Adrenal gland (tissue), 12 donors: ENCODE measurements around the gene FCHSD2. TPM values are rescaled to one million over a fixed set of nuclear protein-coding genes. Genes with fewer than 3 reads are reported as not detected.

Source experiments
- DNase-seq, 7 donors: peaks; one replicate each; pipeline ENCODE4 v3.0.0-alpha.2; 2019 to 2020
- H3K27ac ChIP-seq, 5 donors: fragments of 200-600 bp; sonication (generic) in 4 of 5; 1 replicate in 3 of 5; 2 replicates in 2 of 5; pipeline versions ENCODE4 v1.5.1 to v1.8.0; 2016 to 2020; ENCODE audit warnings: mild to moderate bottlenecking in 1 of 5
- H3K27me3 ChIP-seq: fragments of 200-600 bp; 2 replicates; pipeline ENCODE4 v1.8.0; 2021
- H3K36me3 ChIP-seq, 2 donors: fragments of 200-600 bp; replicated peaks in 1 of 2; 1 replicate in 1 of 2; 2 replicates in 1 of 2; pipeline versions ENCODE4 v1.5.1 to v1.8.0; 2018 to 2022
- H3K4me1 ChIP-seq, 2 donors: fragments of 200-600 bp; replicated peaks in 1 of 2; 1 replicate in 1 of 2; 2 replicates in 1 of 2; pipeline versions ENCODE4 v1.5.1 to v1.8.0; 2018 to 2021
- H3K4me3 ChIP-seq, 4 donors: fragments of 200-600 bp; sonication (generic) in 3 of 4; one replicate each; pipeline ENCODE4 v1.5.1; 2016 to 2018
- H3K9me3 ChIP-seq, 3 donors: fragments of 200-600 bp; sonication (generic) in 1 of 3; replicated peaks in 1 of 3; 1 replicate in 2 of 3; 2 replicates in 1 of 3; pipeline versions ENCODE4 v1.5.1 to v1.8.0; 2016 to 2021
- POLR2A ChIP-seq, 2 donors: fragments of 450-650 bp; IDR thresholded peaks; one replicate each; pipeline ENCODE4 v1.6.1; 2017; ENCODE audit warnings: antibody characterized with exemption in 2 of 2, mild to moderate bottlenecking in 2 of 2, moderate library complexity in 1 of 2
- WGBS, 4 donors: extraction: QIAGEN DNeasy Blood & Tissue Kit in 2 of 4; methylation state at CpG; one replicate each; pipeline versions ENCODE4 v1.1.5 to v1.1.7; 2013 to 2017; 5-methylcytosine and 5-hydroxymethylcytosine counted together
- intact Hi-C, 2 donors: fragments of 100-400 bp; cut with DNase I; formaldehyde crosslinking; loops; one replicate each; pipeline versions ENCODE4 v1.14.1 to v1.15.0; 2022 to 2023
- polyA plus RNA-seq, 3 donors: library from polyadenylated mRNA; stranded (reverse); fragments of 200-250 nt in 2 of 3; fragments of 350-450 nt in 1 of 3; fragmentation: Illumina TruSeq in 1 of 3; extraction: RNeasy Lipid Tissue Mini Kit (QIAGEN cat#74804) in 1 of 3; gene quantifications; one replicate each; pipeline ENCODE4 v1.2.3, GENCODE V29; 2013 to 2014
- total RNA-seq, 9 donors: library from RNA; depleted of rRNA in 4 of 9; stranded (reverse); fragments of >200 nt in 4 of 9; fragments of 120-200 nt in 1 of 9; fragmentation: NEBNext Ultra II Directional in 1 of 9; extraction: Animal tissue kit (Norgen Biotek cat#: 25700) in 1 of 9; gene quantifications; one replicate each; pipeline versions ENCODE4 v1.1.0 to v1.2.4, GENCODE V29; 2013 to 2023
- TF ChIP-seq, protein P1 (sequence below), 6 experiments: fragments of 450-650 bp in 4 of 6; fragments of 200-600 bp in 2 of 6; sonication (generic) in 1 of 6; IDR thresholded peaks; 1 replicate in 5 of 6; 2 replicates in 1 of 6; pipeline versions ENCODE4 v1.5.1 to v1.8.0; 2016 to 2021; ENCODE audit warnings: antibody characterized with exemption in 6 of 6, mild to moderate bottlenecking in 2 of 6, moderate library complexity in 1 of 6
- donor health status: healthy with polysubstance abuse.
- donor health status: Bipolar disorder and iron deficiency.
- donor health status: DM: yes; HTN: yes; CAD: no.
- donor health status: DM: no; HTN: no; CAD: no.
- donor health status: DM: no; HTN: no; CAD: no.
- donor health status: DM: yes; HTN: yes; CAD: no.

The FCHSD2 gene
- total and polyA plus RNA-seq, 12 donors, result 14.6 to 67.2 (median 32.7) TPM

DNA sequence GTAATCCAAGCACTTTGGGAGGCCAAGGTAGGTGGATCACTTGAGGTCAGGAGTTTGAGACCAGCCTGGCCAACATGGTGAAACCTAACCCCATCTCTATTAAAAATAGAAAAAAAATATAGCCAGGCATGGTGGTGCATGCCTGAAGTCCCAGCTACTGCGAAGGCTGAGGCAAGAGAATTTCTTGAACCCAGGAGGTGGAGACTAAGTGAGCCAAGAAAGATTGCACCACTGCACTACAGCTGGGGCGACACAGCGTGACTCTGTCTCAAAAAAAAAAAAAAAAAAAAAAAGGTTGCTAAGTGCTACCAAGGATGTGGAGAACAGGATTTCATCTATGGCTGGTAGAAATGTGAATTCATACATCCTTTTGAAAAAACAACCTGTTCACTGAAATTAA lies 291.3 kb downstream of the FCHSD2 start:
- 69 to 89% (median 80%) methylated on average over 3 of the region's 3 CpGs for WGBS, 4 donors
- Histone ChIP-seq H3K27ac (no peak overlapping the region), H3K9me3 (no peaks in the 10 kb centered on the region), H3K27me3 (no peaks in the 10 kb centered on the region), H3K4me3 (no peak overlapping the region), H3K36me3 (peaks cover 0 to 15% of the 10 kb centered on the region in 2 donors), H3K4me1 (peaks cover 2 to 4% of the 10 kb centered on the region in 2 donors)
- no peak for TF ChIP-seq POLR2A (IDR thresholded peaks at IDR 0.05)
- TF ChIP-seq, protein P1, sequence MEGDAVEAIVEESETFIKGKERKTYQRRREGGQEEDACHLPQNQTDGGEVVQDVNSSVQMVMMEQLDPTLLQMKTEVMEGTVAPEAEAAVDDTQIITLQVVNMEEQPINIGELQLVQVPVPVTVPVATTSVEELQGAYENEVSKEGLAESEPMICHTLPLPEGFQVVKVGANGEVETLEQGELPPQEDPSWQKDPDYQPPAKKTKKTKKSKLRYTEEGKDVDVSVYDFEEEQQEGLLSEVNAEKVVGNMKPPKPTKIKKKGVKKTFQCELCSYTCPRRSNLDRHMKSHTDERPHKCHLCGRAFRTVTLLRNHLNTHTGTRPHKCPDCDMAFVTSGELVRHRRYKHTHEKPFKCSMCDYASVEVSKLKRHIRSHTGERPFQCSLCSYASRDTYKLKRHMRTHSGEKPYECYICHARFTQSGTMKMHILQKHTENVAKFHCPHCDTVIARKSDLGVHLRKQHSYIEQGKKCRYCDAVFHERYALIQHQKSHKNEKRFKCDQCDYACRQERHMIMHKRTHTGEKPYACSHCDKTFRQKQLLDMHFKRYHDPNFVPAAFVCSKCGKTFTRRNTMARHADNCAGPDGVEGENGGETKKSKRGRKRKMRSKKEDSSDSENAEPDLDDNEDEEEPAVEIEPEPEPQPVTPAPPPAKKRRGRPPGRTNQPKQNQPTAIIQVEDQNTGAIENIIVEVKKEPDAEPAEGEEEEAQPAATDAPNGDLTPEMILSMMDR (IDR thresholded peaks at IDR 0.05), result no peak
- intact Hi-C loops, result no loop called here
- no peak for DNase-seq

DNA sequence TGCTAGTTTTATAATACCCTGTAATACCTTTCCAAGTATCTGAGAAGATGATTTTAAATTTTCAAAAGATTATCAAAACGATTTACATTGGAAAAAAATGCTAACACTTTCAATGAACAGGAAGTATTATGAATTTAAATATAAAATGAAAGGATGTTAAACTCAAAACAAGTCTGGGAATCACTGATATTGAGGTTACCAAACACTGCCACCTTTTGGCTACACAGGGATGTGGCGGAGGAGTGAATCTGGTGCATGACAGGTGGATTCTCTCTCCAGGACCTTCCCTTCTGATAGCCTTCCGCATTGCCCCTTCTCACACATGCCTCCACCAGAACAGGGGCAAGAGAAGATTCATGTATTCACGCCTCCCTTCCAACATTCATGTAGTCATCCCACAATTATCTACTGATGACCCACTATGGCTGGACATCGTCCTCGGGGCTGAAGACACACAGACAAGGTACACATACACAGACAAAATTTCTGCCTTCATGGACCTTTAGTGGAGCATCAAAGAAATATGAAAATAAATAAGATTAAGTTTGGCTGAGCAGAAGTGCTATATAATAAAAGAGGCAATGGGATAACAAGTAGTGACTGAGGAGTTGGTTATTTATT lies 293.2 kb downstream of the FCHSD2 start:
- H3K9me3 ChIP-seq, result no peaks in the 10 kb centered on the region
- H3K27me3 ChIP-seq, result no peaks in the 10 kb centered on the region
- no peak overlapping the region for H3K4me3 ChIP-seq
- WGBS, 4 donors, result 64 to 70% (median 67%) methylated on average over 6 of the region's 6 CpGs
- H3K4me1 ChIP-seq, result no peaks in the 10 kb centered on the region
- intact Hi-C loops, result no loop called here
- peaks cover 0 to 15% of the 10 kb centered on the region in 2 donors for H3K36me3 ChIP-seq
- no peak overlapping the region for H3K27ac ChIP-seq
- DNase-seq, result peak in 4 of 7 donors; percentile 33 to 75 (median 58)
- TF ChIP-seq POLR2A (IDR thresholded peaks at IDR 0.05), result no peak
- TF ChIP-seq, protein P1 (IDR thresholded peaks at IDR 0.05), result peak; percentile 38 to 63 (median 58)

DNA sequence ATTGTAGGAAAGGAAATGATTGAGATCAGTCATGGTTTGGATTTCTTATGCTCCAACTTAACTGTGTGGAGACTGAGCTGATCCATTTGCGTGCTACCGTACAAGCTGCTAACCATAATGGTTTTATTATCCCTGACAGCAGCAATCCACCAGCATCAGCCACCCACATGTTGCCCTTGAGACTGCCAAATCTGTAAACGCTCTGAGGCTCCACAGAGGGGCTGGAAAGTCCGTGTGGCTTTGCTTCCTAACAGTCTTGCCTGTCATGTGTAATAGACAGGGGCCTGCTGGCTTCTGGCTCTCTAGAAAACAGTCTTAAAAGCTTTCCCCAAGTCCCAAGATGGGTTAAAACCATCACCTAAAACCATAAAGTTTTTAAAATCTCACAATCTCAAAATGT lies 297.8 kb downstream of the FCHSD2 start:
- H3K27ac ChIP-seq, result no peak overlapping the region
- H3K4me1 ChIP-seq, result peaks cover 0 to 8% of the 10 kb centered on the region in 2 donors
- no peaks in the 10 kb centered on the region for H3K9me3 ChIP-seq
- 53 to 76% (median 67%) methylated on average over 4 of the region's 4 CpGs for WGBS, 4 donors
- no peaks in the 10 kb centered on the region for H3K27me3 ChIP-seq
- no peak for TF ChIP-seq POLR2A (IDR thresholded peaks at IDR 0.05)
- TF ChIP-seq, protein P1 (IDR thresholded peaks at IDR 0.05), result no peak
- peak in 1 of 7 donors; percentile 12 for DNase-seq
- intact Hi-C loops, result no loop called here
- H3K4me3 ChIP-seq, result no peak overlapping the region
- H3K36me3 ChIP-seq, result peaks cover 0 to 48% of the 10 kb centered on the region in 2 donors

DNA sequence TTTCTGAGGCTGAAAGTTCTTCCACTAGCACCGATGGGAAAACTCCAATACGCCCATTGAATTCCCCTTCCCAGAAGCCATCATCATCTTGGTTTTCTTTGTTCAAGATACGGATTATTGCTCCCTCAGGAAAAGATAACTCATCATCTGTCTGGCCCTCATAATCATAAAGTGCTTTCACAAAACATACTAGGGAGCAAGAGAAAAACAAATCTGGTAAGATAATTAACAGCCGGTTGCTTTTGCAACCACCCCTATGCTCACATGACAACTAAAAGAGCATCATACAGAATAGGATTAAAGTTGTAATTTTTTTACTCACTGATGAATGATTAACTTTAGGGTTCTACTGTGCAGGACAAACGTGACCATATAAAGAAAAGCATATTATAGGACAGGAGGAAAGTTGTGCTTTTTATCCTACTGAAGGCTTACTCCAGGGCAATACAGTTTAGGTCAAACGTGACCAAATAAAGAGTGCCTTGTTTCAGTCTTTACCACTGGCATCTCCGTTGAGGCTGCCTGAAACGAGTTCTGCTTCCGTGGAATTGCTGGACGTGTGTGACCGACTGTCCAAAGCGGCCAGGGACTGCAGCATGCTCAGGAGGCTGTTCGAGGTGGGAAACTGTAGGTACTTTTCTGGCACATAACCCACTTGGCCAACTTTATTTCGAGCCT lies 299.3 kb downstream of the FCHSD2 start:
- intact Hi-C loops, result no loop called here
- TF ChIP-seq, protein P1 (IDR thresholded peaks at IDR 0.05), result no peak
- TF ChIP-seq POLR2A (IDR thresholded peaks at IDR 0.05), result no peak

More for the DNA sequence above, 299.3 kb downstream of the FCHSD2 start:
- no peak for DNase-seq
- Histone ChIP-seq H3K9me3 (no peaks in the 10 kb centered on the region), H3K27ac (peak overlapping the region in 2 of 5 donors; percentile 54 to 62), H3K27me3 (no peaks in the 10 kb centered on the region), H3K36me3 (peaks cover 0 to 47% of the 10 kb centered on the region in 2 donors), H3K4me1 (peaks cover 0 to 8% of the 10 kb centered on the region in 2 donors), H3K4me3 (no peak overlapping the region)
- WGBS, 4 donors, result 81 to 86% (median 84%) methylated on average over 14 of the region's 14 CpGs
